Neural crest cell (in vitro differentiated cells): ENCODE measurements around the gene KDM4B. TPM values are rescaled to one million over a fixed set of nuclear protein-coding genes. Genes with fewer than 3 reads are reported as not detected.

Experiments used
- DNase-seq: peaks from one replicate; pipeline ENCODE4 v3.0.0; 2021; ENCODE audit warnings: low read depth, mixed read lengths, low spot score
- H3K27ac Mint-ChIP-seq: one replicate; pipeline ENCODE4 v1.8.0; 2021; ENCODE audit warnings: mild to moderate bottlenecking, mixed read lengths; ENCODE audit not compliant: unreplicated experiment
- H3K27me3 Mint-ChIP-seq: 2 replicates; pipeline ENCODE4 v1.8.0; 2021; ENCODE audit warnings: low read depth, mild to moderate bottlenecking, mixed read lengths
- H3K36me3 Mint-ChIP-seq: 2 replicates; pipeline ENCODE4 v1.8.0; 2021; ENCODE audit warnings: low read depth, mild to moderate bottlenecking, mixed read lengths
- H3K4me1 Mint-ChIP-seq: 2 replicates; pipeline ENCODE4 v1.8.0; 2021; ENCODE audit warnings: mixed read lengths
- H3K4me3 Mint-ChIP-seq: one replicate; pipeline ENCODE4 v1.8.0; 2021; ENCODE audit warnings: mild to moderate bottlenecking, mixed read lengths
- H3K9me3 Mint-ChIP-seq: 2 replicates; pipeline ENCODE4 v1.8.0; 2021; ENCODE audit warnings: mixed read lengths
- total RNA-seq: library from RNA; stranded (reverse); gene quantifications from 2 replicates; pipeline ENCODE4 v1.2.1, GENCODE V29; 2021
- TF ChIP-seq, protein P1 (sequence below): fragments of 200-600 bp; sonication (generic); conservative IDR thresholded peaks from 2 replicates; pipeline ENCODE4 v1.5.0; 2021; ENCODE audit warnings: antibody characterized with exemption, mild to moderate bottlenecking

Gene KDM4B
- total RNA-seq, 1 donor from 2014 or later, result 45.4 TPM

DNA sequence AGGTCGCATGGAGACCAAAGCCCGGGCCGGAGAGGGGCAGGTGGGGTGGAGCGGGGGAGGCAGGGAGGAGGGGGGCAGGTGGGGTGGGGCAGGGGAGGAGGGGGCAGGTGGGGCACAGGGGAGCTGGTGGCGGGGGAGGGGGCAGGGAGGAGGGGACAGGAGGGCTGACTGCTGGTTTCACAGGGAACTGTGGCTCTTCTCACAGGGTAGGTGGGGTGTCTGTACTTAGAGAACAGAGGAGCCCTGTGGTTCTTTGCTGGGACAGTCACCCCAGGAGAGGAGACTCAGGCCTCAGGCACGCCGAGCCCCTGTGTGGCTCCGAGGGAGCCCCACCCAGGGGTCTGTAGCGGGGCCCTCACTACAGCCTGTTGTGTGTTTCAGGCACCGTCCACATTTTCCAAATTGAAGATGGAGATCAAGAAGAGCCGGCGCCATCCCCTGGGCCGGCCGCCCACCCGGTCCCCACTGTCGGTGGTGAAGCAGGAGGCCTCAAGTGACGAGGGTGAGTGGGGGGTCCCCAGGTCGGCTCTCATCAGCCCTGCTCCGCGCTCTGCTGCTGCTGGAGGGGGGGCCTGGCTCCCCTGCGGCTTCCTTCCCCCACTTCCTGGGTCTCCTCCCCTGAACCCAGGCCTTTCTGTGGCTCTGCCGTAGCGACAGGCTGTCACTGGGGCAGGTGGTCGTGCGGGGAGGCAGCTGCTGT, 162.7 kb downstream of the KDM4B start:
- Mint-ChIP-seq H3K36me3 (no peaks in the 10 kb centered on the region), H3K27ac (peak overlapping the region; percentile 75), H3K4me3 (no peak overlapping the region), H3K27me3 (no peaks in the 10 kb centered on the region), H3K4me1 (peaks cover 23% of the 10 kb centered on the region), H3K9me3 (no peaks in the 10 kb centered on the region)
- TF ChIP-seq, protein P1, sequence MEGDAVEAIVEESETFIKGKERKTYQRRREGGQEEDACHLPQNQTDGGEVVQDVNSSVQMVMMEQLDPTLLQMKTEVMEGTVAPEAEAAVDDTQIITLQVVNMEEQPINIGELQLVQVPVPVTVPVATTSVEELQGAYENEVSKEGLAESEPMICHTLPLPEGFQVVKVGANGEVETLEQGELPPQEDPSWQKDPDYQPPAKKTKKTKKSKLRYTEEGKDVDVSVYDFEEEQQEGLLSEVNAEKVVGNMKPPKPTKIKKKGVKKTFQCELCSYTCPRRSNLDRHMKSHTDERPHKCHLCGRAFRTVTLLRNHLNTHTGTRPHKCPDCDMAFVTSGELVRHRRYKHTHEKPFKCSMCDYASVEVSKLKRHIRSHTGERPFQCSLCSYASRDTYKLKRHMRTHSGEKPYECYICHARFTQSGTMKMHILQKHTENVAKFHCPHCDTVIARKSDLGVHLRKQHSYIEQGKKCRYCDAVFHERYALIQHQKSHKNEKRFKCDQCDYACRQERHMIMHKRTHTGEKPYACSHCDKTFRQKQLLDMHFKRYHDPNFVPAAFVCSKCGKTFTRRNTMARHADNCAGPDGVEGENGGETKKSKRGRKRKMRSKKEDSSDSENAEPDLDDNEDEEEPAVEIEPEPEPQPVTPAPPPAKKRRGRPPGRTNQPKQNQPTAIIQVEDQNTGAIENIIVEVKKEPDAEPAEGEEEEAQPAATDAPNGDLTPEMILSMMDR, result no peak
- no peak for DNase-seq

DNA sequence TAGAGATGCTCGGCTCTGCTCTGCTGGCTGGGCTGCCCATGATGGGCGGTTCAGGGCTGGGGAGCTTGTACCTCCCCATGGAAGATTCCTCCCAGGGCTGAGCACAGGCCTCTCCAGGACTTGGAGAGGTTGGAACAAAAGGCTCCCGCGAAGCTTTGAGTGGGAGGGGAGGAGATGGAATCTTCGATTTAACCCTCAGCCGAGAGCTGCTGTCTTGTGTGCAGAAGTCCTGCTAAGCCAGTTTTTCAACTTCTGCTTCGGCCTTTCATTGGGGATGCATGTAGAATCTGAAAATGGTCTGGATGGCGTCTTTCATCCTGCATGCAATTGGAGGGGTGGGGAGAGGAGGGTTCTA, 163.3 kb downstream of the KDM4B start:
- H3K36me3 Mint-ChIP-seq, result no peaks in the 10 kb centered on the region
- no peaks in the 10 kb centered on the region for H3K27me3 Mint-ChIP-seq
- no peak for DNase-seq
- TF ChIP-seq, protein P1, result no peak
- peaks cover 23% of the 10 kb centered on the region for H3K4me1 Mint-ChIP-seq
- H3K27ac Mint-ChIP-seq, result peak overlapping the region; percentile 75
- H3K9me3 Mint-ChIP-seq, result no peaks in the 10 kb centered on the region
- H3K4me3 Mint-ChIP-seq, result peak overlapping the region; percentile 44

DNA sequence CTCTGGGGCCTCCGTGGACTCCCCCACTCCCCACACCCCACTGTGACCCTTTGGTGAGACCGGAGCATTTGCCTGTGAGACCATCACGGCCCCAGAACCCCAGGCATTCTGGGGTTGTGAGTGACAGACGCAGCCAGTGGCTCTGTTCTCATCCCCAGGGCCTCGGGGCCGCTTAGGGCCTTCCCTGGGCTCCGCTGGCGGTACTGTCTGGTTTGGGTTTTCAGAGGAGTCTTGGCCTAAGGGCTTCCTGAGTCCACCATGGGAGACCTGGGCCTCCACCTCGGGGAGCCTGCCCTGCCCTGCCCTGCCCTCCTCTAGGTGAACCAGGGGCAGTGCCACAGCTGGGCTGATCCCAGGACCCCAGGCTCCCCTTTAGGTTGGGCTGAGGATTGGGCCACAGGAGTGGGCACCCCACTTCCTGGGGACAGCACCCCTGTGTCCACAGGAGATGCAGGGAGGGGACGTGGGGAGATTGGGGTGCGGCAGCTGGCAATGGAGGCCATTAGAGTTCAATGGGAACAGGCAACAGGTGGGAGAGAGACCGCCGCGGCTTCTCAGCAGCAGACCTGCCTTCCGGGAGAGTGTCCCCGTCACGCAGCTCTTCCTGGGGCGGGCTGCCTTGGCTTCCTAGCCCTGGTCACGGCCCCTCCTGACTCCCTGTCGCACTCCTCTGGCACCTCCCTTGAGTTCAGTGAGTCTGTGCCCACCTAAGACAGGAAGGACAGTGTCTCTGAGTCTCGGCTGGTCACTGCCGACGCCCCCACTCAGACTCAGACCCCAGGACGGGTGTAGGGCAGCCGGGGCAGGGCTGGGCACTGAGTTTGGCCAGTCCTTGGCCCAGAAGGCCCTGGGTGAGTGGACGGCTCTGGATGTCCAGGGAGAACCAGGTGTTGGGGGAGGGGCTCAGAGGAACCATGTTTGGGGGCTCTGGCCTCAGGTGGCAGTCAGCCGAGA, 164.1 kb downstream of the KDM4B start:
- DNase-seq, result no peak
- TF ChIP-seq, protein P1, result no peak
- Mint-ChIP-seq H3K9me3 (no peaks in the 10 kb centered on the region), H3K36me3 (no peaks in the 10 kb centered on the region), H3K27me3 (no peaks in the 10 kb centered on the region), H3K27ac (no peak overlapping the region), H3K4me1 (peaks cover 23% of the 10 kb centered on the region), H3K4me3 (no peak overlapping the region)

DNA sequence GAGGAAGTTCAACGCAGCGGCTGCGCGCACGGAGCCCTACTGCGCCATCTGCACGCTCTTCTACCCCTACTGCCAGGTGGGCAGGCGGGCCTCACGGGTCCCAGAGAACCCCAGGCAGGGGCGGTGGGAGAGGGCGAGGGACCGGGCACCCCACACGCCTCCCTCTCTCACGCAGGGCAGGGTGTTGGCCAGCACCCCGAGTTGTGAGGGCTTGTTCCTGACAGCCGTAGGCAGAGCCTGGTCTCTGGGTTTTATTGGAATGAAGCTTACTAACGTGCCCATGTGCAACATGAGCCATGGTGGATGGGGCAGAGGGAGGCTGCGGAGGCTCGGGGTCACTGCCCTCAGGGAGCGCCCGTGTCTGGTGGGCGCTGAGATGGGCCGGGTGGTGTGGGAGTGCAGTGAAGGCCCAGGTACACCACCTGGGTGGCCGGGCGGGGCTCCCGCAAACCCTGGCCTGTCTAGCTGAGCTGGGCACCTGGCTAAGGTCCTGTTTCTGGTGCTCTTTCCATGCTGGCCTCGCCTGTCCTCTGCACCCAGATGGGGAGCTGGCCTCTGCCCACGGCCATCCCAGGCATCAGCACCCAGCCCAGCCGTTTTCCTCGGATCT, 165.2 kb downstream of the KDM4B start:
- Mint-ChIP-seq H3K9me3 (no peaks in the 10 kb centered on the region), H3K4me3 (no peak overlapping the region), H3K27ac (no peak overlapping the region), H3K36me3 (no peaks in the 10 kb centered on the region), H3K4me1 (peaks cover 22% of the 10 kb centered on the region), H3K27me3 (no peaks in the 10 kb centered on the region)
- TF ChIP-seq, protein P1, result no peak
- no peak for DNase-seq

DNA sequence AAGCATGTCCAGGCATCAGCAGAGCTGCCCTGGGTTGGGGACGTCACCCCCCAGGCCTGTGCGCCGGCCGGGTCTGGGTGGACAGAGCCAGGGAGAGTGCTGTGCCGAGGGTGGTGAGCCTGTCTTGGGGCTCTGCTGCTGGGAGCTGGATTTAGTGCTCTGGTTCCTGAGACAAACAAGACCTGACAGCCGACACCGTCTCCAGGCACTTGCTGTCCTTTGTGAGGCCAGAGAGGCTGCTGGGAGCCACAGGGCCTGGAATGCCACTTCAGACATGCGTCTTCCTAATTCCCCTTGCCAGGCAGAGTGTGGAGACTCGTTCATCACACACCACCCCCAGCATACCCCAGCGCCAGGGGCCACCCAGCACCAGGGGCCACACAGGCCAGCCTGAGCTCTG, 165.8 kb downstream of the KDM4B start:
- H3K27ac Mint-ChIP-seq, result no peak overlapping the region
- H3K9me3 Mint-ChIP-seq, result no peaks in the 10 kb centered on the region
- no peaks in the 10 kb centered on the region for H3K36me3 Mint-ChIP-seq
- no peak overlapping the region for H3K4me3 Mint-ChIP-seq
- H3K4me1 Mint-ChIP-seq, result peaks cover 18% of the 10 kb centered on the region
- TF ChIP-seq, protein P1, result no peak
- no peak for DNase-seq
- no peaks in the 10 kb centered on the region for H3K27me3 Mint-ChIP-seq
